ENCODE measurements around the gene PIK3R4.

The PIK3R4 gene

GRCh38 chr3:130787422-130788068 lies 40.9 kb upstream of the PIK3R4 start:
- H3K36me3 ChIP-seq (ENCODE audit: insufficient read depth), result no peaks in the 10 kb centered on the region
- H3K4me3 ChIP-seq (IDR thresholded peaks at IDR 0.05; ENCODE audit: insufficient read depth, low read depth, low read length), result peak overlapping the region; percentile 66
- no peak overlapping the region for H3K9ac ChIP-seq
- H3K4me1 ChIP-seq (ENCODE audit: low read depth, poor library complexity, severe bottlenecking), result peaks cover 48% of the 10 kb centered on the region
- no peaks in the 10 kb centered on the region for H3K79me2 ChIP-seq (ENCODE audit: insufficient read depth, low read depth)
- H3K27me3 ChIP-seq (ENCODE audit: insufficient read depth, low read depth), result no peaks in the 10 kb centered on the region
- TF ChIP-seq, protein P1, sequence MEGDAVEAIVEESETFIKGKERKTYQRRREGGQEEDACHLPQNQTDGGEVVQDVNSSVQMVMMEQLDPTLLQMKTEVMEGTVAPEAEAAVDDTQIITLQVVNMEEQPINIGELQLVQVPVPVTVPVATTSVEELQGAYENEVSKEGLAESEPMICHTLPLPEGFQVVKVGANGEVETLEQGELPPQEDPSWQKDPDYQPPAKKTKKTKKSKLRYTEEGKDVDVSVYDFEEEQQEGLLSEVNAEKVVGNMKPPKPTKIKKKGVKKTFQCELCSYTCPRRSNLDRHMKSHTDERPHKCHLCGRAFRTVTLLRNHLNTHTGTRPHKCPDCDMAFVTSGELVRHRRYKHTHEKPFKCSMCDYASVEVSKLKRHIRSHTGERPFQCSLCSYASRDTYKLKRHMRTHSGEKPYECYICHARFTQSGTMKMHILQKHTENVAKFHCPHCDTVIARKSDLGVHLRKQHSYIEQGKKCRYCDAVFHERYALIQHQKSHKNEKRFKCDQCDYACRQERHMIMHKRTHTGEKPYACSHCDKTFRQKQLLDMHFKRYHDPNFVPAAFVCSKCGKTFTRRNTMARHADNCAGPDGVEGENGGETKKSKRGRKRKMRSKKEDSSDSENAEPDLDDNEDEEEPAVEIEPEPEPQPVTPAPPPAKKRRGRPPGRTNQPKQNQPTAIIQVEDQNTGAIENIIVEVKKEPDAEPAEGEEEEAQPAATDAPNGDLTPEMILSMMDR (conservative IDR thresholded peaks at IDR 0.05; ENCODE audit: low read depth, low read length), result no peak
- H3K4me2 ChIP-seq, result peak overlapping the region; percentile 83
- peak overlapping the region; percentile 41 for H3K27ac ChIP-seq
- H4K20me1 ChIP-seq (ENCODE audit: insufficient read depth), result no peaks in the 10 kb centered on the region
- H2AFZ ChIP-seq (ENCODE audit: low read depth), result peak overlapping the region; percentile 11; the same call in 1 of the 2 replicates

- Histone ChIP-seq H3K4me2 (peak overlapping the region; percentile 83; the same call in 1 of the 2 replicates), H3K4me1 (ENCODE audit: low read depth, poor library complexity, severe bottlenecking) (peaks cover 48% of the 10 kb centered on the region), H2AFZ (ENCODE audit: low read depth) (no peak overlapping the region), H3K27ac (no peak overlapping the region), H3K4me3 (IDR thresholded peaks at IDR 0.05; ENCODE audit: insufficient read depth, low read depth, low read length) (peak overlapping the region; percentile 10), H3K9ac (no peak overlapping the region), H3K27me3 (ENCODE audit: insufficient read depth, low read depth) (no peaks in the 10 kb centered on the region), H3K79me2 (ENCODE audit: insufficient read depth, low read depth) (no peaks in the 10 kb centered on the region), H3K36me3 (ENCODE audit: insufficient read depth) (no peaks in the 10 kb centered on the region), H4K20me1 (ENCODE audit: insufficient read depth) (no peaks in the 10 kb centered on the region)
- TF ChIP-seq, protein P1 (conservative IDR thresholded peaks at IDR 0.05; ENCODE audit: low read depth, low read length), result no peak
Observed at GRCh38 chr3:130786306-130786705, 39.7 kb upstream of the PIK3R4 start.

DNA sequence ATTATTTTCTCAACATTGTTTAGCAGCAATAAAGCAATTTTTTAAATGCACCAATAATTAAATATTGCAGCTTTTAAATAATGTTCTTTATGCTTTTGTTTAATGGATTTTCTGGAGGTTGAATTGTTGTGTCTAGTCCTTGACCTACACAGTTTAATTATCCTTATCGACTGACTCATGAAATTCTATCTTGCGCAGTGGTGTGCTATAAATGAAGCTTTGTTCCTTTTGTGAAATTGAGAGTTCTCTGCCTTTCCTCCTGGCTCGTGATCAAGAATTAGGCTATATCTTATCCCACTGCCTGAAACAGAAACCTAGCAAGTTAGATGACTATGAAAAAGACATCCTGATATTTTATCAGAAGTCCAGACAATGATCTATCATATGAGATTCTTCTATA lies 37.0 kb upstream of the PIK3R4 start:
- no peaks in the 10 kb centered on the region for H3K36me3 ChIP-seq (ENCODE audit: insufficient read depth)
- H3K4me3 ChIP-seq (IDR thresholded peaks at IDR 0.05; ENCODE audit: insufficient read depth, low read depth, low read length), result no peak overlapping the region
- H3K27ac ChIP-seq, result no peak overlapping the region
- H3K79me2 ChIP-seq (ENCODE audit: insufficient read depth, low read depth), result no peaks in the 10 kb centered on the region
- H2AFZ ChIP-seq (ENCODE audit: low read depth), result no peak overlapping the region
- H3K9ac ChIP-seq, result no peak overlapping the region
- peaks cover 59% of the 10 kb centered on the region for H3K4me1 ChIP-seq (ENCODE audit: low read depth, poor library complexity, severe bottlenecking)
- TF ChIP-seq, protein P1 (conservative IDR thresholded peaks at IDR 0.05; ENCODE audit: low read depth, low read length), result no peak
- H4K20me1 ChIP-seq (ENCODE audit: insufficient read depth), result no peaks in the 10 kb centered on the region
- H3K4me2 ChIP-seq, result no peak overlapping the region
- no peaks in the 10 kb centered on the region for H3K27me3 ChIP-seq (ENCODE audit: insufficient read depth, low read depth)

DNA sequence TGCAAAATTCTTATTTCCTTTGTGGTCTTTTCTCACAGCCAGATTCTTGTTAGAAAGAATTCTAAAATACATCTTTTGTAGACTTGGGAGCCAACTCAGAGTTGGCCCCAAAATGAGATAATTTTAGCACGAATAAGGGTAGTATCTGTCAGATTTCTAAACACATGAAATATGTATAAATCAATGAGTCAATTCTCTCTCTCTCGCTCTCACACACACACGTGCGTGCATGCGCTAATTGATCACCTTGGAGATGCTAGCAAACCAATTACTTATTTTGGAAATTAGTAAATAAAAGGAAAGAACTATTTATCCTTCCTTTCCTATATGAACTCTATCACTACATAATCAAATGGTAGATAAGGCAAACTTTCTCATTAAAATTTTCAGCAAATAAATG lies 32.9 kb upstream of the PIK3R4 start:
- no peaks in the 10 kb centered on the region for H3K27me3 ChIP-seq (ENCODE audit: insufficient read depth, low read depth)
- TF ChIP-seq, protein P1 (conservative IDR thresholded peaks at IDR 0.05; ENCODE audit: low read depth, low read length), result no peak
- no peaks in the 10 kb centered on the region for H3K79me2 ChIP-seq (ENCODE audit: insufficient read depth, low read depth)
- no peak overlapping the region for H3K4me3 ChIP-seq (IDR thresholded peaks at IDR 0.05; ENCODE audit: insufficient read depth, low read depth, low read length)
- no peaks in the 10 kb centered on the region for H3K36me3 ChIP-seq (ENCODE audit: insufficient read depth)
- no peak overlapping the region for H2AFZ ChIP-seq (ENCODE audit: low read depth)
- no peak overlapping the region for H3K9ac ChIP-seq
- no peak overlapping the region for H3K27ac ChIP-seq
- H3K4me1 ChIP-seq (ENCODE audit: low read depth, poor library complexity, severe bottlenecking), result peaks cover 47% of the 10 kb centered on the region
- no peaks in the 10 kb centered on the region for H4K20me1 ChIP-seq (ENCODE audit: insufficient read depth)
- H3K4me2 ChIP-seq, result 0 out of 2 replicates have a peak overlapping the region, but pooled peaks have one; percentile 19
